Sigmoid colon (tissue), 7 donors: ENCODE measurements around the gene ZFHX3. TPM values are rescaled to one million over a fixed set of nuclear protein-coding genes. Genes with fewer than 3 reads are reported as not detected.

Experiments
- DNase-seq: peaks from one replicate; pipeline ENCODE4 v3.0.0-alpha.2; 2019
- H3K27ac ChIP-seq, 4 donors: fragments of 200-600 bp; sonication (generic); one replicate each; pipeline ENCODE4 v1.5.1; 2016 to 2019; ENCODE audit warnings: mild to moderate bottlenecking in 1 of 4
- H3K27me3 ChIP-seq, 3 donors: fragments of 200-600 bp; sonication (generic); one replicate each; pipeline ENCODE4 v1.5.1; 2019; ENCODE audit warnings: mild to moderate bottlenecking in 1 of 3
- H3K36me3 ChIP-seq, 4 donors: fragments of 200-600 bp; sonication (generic); one replicate each; pipeline ENCODE4 v1.5.1; 2016 to 2019
- H3K4me1 ChIP-seq, 4 donors: fragments of 200-600 bp; sonication (generic); one replicate each; pipeline ENCODE4 v1.5.1; 2017 to 2019
- H3K4me3 ChIP-seq, 4 donors: fragments of 200-600 bp; sonication (generic); one replicate each; pipeline ENCODE4 v1.5.1; 2017 to 2019; ENCODE audit warnings: mild to moderate bottlenecking in 2 of 4, moderate library complexity in 1 of 4
- H3K9me3 ChIP-seq, 4 donors: fragments of 200-600 bp in 3 of 4; sonication (generic) in 3 of 4; one replicate each; pipeline versions ENCODE4 v1.5.1 to v1.6.1; 2013 to 2019
- CTCF ChIP-seq, 4 experiments: fragments of 450-650 bp in 3 of 4; fragments of 200-600 bp in 1 of 4; IDR thresholded peaks; one replicate each; pipeline ENCODE4 v1.5.1; 2016 to 2019; ENCODE audit warnings: antibody characterized with exemption in 4 of 4, mild to moderate bottlenecking in 3 of 4, moderate library complexity in 2 of 4
- EP300 ChIP-seq, 4 donors: sonication (generic); formaldehyde crosslinking; IDR thresholded peaks; one replicate each; pipeline ENCODE4 v1.6.1; 2017; ENCODE audit warnings: antibody characterized with exemption in 4 of 4
- POLR2A ChIP-seq, 2 donors: fragments of 450-650 bp; IDR thresholded peaks; one replicate each; pipeline ENCODE4 v1.6.1; 2016; ENCODE audit warnings: antibody characterized with exemption in 2 of 2, mild to moderate bottlenecking in 2 of 2, moderate library complexity in 2 of 2
- POLR2AphosphoS5 ChIP-seq, 4 donors: sonication (generic); formaldehyde crosslinking; IDR thresholded peaks; one replicate each; pipeline ENCODE4 v1.6.1; 2017; ENCODE audit warnings: antibody characterized with exemption in 4 of 4
- WGBS, 2 donors: extraction: QIAGEN DNeasy Blood & Tissue Kit; methylation state at CpG; one replicate each; pipeline ENCODE4 v1.1.7; 2013; 5-methylcytosine and 5-hydroxymethylcytosine counted together
- intact Hi-C: fragments of 100-400 bp; cut with DNase I; formaldehyde crosslinking; loops from one replicate; pipeline ENCODE4 v1.15.1; 2023
- polyA plus RNA-seq, 3 donors: library from polyadenylated mRNA; stranded (reverse); fragments of 200-250 nt; gene quantifications; one replicate each; pipeline ENCODE4 v1.2.3, GENCODE V29; 2013
- total RNA-seq, 4 donors: library from RNA; depleted of rRNA; stranded (reverse); fragments of >200 nt; gene quantifications; one replicate each; pipeline ENCODE4 v1.1.0, GENCODE V29; 2016
- donor health status: healthy with polysubstance abuse.
- donor health status: Bipolar disorder and iron deficiency.
- donor health status: healthy.

The ZFHX3 gene
- total and polyA plus RNA-seq, 7 donors, result 0.69 to 38.8 (median 17.8) TPM

- no peak for TF ChIP-seq POLR2A (IDR thresholded peaks at IDR 0.05)
- peak in 1 of 4 donors; percentile 6 for TF ChIP-seq POLR2AphosphoS5 (IDR thresholded peaks at IDR 0.05)
- intact Hi-C loops, result no loop called here
- H3K4me1 ChIP-seq, result peaks cover 3 to 92% (median 87%) of the 10 kb centered on the region in 4 donors
Observed at GRCh38 chr16:73050201-73051099, 2.5 kb upstream of the ZFHX3 start.

GRCh38 chr16:73049511-73049910 lies 1.6 kb upstream of the ZFHX3 start:
- DNase-seq, result no peak
- TF ChIP-seq EP300 (IDR thresholded peaks at IDR 0.05) (no peak), POLR2AphosphoS5 (IDR thresholded peaks at IDR 0.05) (no peak), POLR2A (IDR thresholded peaks at IDR 0.05) (no peak), CTCF (IDR thresholded peaks at IDR 0.05) (no peak)
- Histone ChIP-seq H3K4me1 (peaks cover 3 to 92% (median 88%) of the 10 kb centered on the region in 4 donors), H3K36me3 (no peaks in the 10 kb centered on the region), H3K27ac (peak overlapping the region; percentile 94 to 99 (median 97)), H3K27me3 (no peaks in the 10 kb centered on the region), H3K4me3 (no peak overlapping the region), H3K9me3 (no peaks in the 10 kb centered on the region)
- 78 to 84% methylated on average over 4 of the region's 4 CpGs for WGBS, 2 donors
- intact Hi-C loops, result loop anchor here (5.0 to 10.0 kb wide), 3 partner anchors 112 to 385 kb away; no protein-coding TSS in a partner anchor

More at GRCh38 chr16:73050201-73051099, 2.5 kb upstream of the ZFHX3 start:
- Histone ChIP-seq H3K4me3 (peak overlapping the region in 1 of 4 donors; percentile 2), H3K27me3 (no peaks in the 10 kb centered on the region), H3K9me3 (no peaks in the 10 kb centered on the region), H3K27ac (peak overlapping the region; percentile 94 to 99 (median 97)), H3K36me3 (no peaks in the 10 kb centered on the region)
- no peak for DNase-seq
- WGBS, 2 donors, result 30 to 66% methylated on average over 11 of the region's 11 CpGs

GRCh38 chr16:73049091-73049490 lies 1.2 kb upstream of the ZFHX3 start:
- H3K27me3 ChIP-seq, result no peaks in the 10 kb centered on the region
- peak overlapping the region; percentile 94 to 99 (median 97) for H3K27ac ChIP-seq
- no peak for DNase-seq
- TF ChIP-seq POLR2AphosphoS5 (IDR thresholded peaks at IDR 0.05) (no peak), EP300 (IDR thresholded peaks at IDR 0.05) (no peak), POLR2A (IDR thresholded peaks at IDR 0.05) (no peak), CTCF (IDR thresholded peaks at IDR 0.05) (no peak)
- intact Hi-C loops, result loop anchor here (5.0 to 10.0 kb wide), 3 partner anchors 112 to 384 kb away; no protein-coding TSS in a partner anchor
- no peaks in the 10 kb centered on the region for H3K36me3 ChIP-seq
- H3K4me1 ChIP-seq, result peaks cover 3 to 92% (median 88%) of the 10 kb centered on the region in 4 donors
- H3K9me3 ChIP-seq, result no peaks in the 10 kb centered on the region
- WGBS, 2 donors, result 75 to 79% methylated on average over 8 of the region's 8 CpGs
- H3K4me3 ChIP-seq, result peak overlapping the region in 3 of 4 donors; percentile 83 to 90 (median 86)

- H3K4me3 ChIP-seq, result peak overlapping the region; percentile 78 to 90 (median 84)
- TF ChIP-seq POLR2AphosphoS5 (IDR thresholded peaks at IDR 0.05), result peak; percentile 41 to 63 (median 51)
- no peak for TF ChIP-seq CTCF (IDR thresholded peaks at IDR 0.05)
- no peaks in the 10 kb centered on the region for H3K9me3 ChIP-seq
- WGBS, 2 donors, result 4 to 7% methylated on average over 57 of the region's 57 CpGs
- no peaks in the 10 kb centered on the region for H3K36me3 ChIP-seq
- peak; percentile 87 for DNase-seq
- intact Hi-C loops, result loop anchor here (5.0 to 10.0 kb wide), 3 partner anchors 111 to 384 kb away; no protein-coding TSS in a partner anchor
- H3K4me1 ChIP-seq, result peaks cover 3 to 92% (median 88%) of the 10 kb centered on the region in 4 donors
- no peaks in the 10 kb centered on the region for H3K27me3 ChIP-seq
- H3K27ac ChIP-seq, result peak overlapping the region; percentile 94 to 99 (median 97)
Observed at GRCh38 chr16:73048292-73049080, 558 bp upstream of the ZFHX3 start.
